ENCODE results near the gene RMND1.
"Not testable (repeated sequence)": the region's sequence is repeated elsewhere in the genome, so short reads cannot be mapped to it uniquely, and the experiment has no call there.

Gene RMND1

DNA sequence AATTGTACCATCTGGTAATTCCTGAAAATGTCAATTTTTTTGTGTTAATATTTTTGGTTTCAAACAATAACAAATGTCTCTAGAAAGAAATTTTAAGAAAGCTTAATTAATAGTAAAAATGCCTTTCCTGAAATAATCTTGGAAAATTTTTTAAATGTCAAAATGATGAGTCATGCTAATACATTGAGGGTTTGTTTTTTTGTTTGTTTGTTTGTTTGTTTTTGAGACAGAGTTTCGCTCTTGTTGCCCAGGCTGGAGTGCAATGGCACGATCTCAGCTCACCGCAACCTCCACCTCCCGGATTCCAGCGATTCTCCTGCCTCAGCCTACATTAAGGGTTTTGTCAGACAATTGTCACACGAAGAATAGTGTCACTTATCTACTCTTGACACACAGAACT is 94.9 kb downstream of the RMND1 start:
- H3K27me3 Mint-ChIP-seq; DNase-seq; H3K4me3 Mint-ChIP-seq; H3K4me1 Mint-ChIP-seq (ENCODE audit: low read depth in 2 of 2); ATAC-seq (replicated peaks); H3K9me3 Mint-ChIP-seq; H3K36me3 Mint-ChIP-seq (ENCODE audit: insufficient read depth); H3K27ac Mint-ChIP-seq: not testable (repeated sequence)

Data from effector memory CD8-positive, alpha-beta T cell (primary cell).